Testis (tissue), 3 donors: Measurements from ENCODE around the gene OMA1. TPM values are rescaled to one million over a fixed set of nuclear protein-coding genes. Genes with fewer than 3 reads are reported as not detected.

Experiments
- DNase-seq: peaks from one replicate; pipeline ENCODE4 v3.0.0-alpha.2; 2019
- H3K27ac ChIP-seq, 2 donors: fragments of 200-600 bp; sonication (generic); one replicate each; pipeline ENCODE4 v1.5.1; 2019
- H3K27me3 ChIP-seq: fragments of 200-600 bp; sonication (generic); one replicate; pipeline ENCODE4 v1.5.1; 2019
- H3K36me3 ChIP-seq: fragments of 200-600 bp; sonication (generic); one replicate; pipeline ENCODE4 v1.5.1; 2017; ENCODE audit warnings: low read depth; ENCODE audit errors: missing control alignments
- H3K4me1 ChIP-seq: fragments of 200-600 bp; sonication (generic); one replicate; pipeline ENCODE4 v1.5.1; 2019
- H3K4me3 ChIP-seq, 2 donors: fragments of 200-600 bp; sonication (generic); one replicate each; pipeline ENCODE4 v1.5.1; 2017 to 2019
- H3K9me3 ChIP-seq: fragments of 200-600 bp; sonication (generic); one replicate; pipeline ENCODE4 v1.5.1; 2017
- CTCF ChIP-seq, 3 experiments: fragments of 450-650 bp in 2 of 3; fragments of 200-600 bp in 1 of 3; sonication (generic) in 1 of 3; IDR thresholded peaks; one replicate each; pipeline ENCODE4 v1.5.1; 2016 to 2019; ENCODE audit warnings: antibody characterized with exemption in 3 of 3, mild to moderate bottlenecking in 2 of 3, moderate library complexity in 1 of 3
- POLR2A ChIP-seq: fragments of 450-650 bp; IDR thresholded peaks from one replicate; pipeline ENCODE4 v1.6.1; 2017; ENCODE audit warnings: antibody characterized with exemption, mild to moderate bottlenecking, moderate library complexity
- WGBS, 2 donors: methylation state at CpG; one replicate each; pipeline ENCODE4 v1.1.5; 2018; 5-methylcytosine and 5-hydroxymethylcytosine counted together
- intact Hi-C: fragments of 100-400 bp; cut with DNase I; formaldehyde crosslinking; loops from one replicate; pipeline ENCODE4 v1.15.1; 2023; ENCODE audit warnings: low total_unique reads
- polyA plus RNA-seq: library from polyadenylated mRNA; stranded (reverse); fragments of 350-450 nt; fragmentation: Illumina TruSeq; extraction: RNeasy Lipid Tissue Mini Kit (QIAGEN cat#74804); gene quantifications from one replicate; pipeline ENCODE4 v1.2.3, GENCODE V29; 2014; ENCODE audit warnings: low read depth, low replicate concordance; ENCODE audit not compliant: insufficient read depth
- total RNA-seq, 2 donors: library from RNA; depleted of rRNA; stranded (reverse); fragments of >200 nt; gene quantifications; one replicate each; pipeline ENCODE4 v1.2.3, GENCODE V29; 2016

The OMA1 gene
- total and polyA plus RNA-seq, 3 donors from 2014 or later = 10.9 to 24.7 (median 22.1) TPM

- whole genome bisulfite sequencing, 2 donors = 94% methylated on average over 14 of the region's 14 CpGs
- no peak overlapping the region for H3K4me3 ChIP-seq
- H3K27me3 ChIP-seq = no peaks in the 10 kb centered on the region
- no peaks in the 10 kb centered on the region for H3K9me3 ChIP-seq
- peaks cover 4% of the 10 kb centered on the region for H3K4me1 ChIP-seq
- TF ChIP-seq CTCF (IDR thresholded peaks at IDR 0.05) (no peak), POLR2A (no peak)
- no peak overlapping the region for H3K27ac ChIP-seq
- intact Hi-C loops = no loop called here
- no peak for DNase-seq
- H3K36me3 ChIP-seq = no peaks in the 10 kb centered on the region
These were observed 94.8 kb downstream of the OMA1 start for GRCh38 chr1:58451560-58452191.

DNA sequence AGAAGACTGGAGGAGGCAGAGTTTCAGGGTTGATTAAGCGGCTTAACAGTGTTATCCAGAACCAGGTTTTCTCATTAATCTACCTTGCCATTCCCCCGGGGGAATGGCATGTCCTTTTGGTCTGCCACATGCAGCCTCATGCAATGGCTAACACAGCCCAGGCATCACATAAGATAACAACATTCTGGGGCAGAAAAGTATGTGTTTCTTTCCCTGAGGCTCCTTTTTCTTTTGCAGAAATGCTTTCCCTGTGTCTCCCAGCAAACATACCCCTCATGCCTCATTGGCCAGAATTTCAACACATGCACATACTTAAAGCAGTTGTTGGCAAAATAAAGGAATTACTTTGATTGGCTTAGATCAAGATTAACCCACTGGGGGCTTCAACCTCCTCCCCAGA lies 98.6 kb downstream of the OMA1 start:
- 88 to 90% methylated on average over 2 of the region's 2 CpGs for WGBS, 2 donors
- no peaks in the 10 kb centered on the region for H3K36me3 ChIP-seq
- H3K4me1 ChIP-seq = peaks cover 5% of the 10 kb centered on the region
- intact Hi-C loops = no loop called here
- no peaks in the 10 kb centered on the region for H3K27me3 ChIP-seq
- no peaks in the 10 kb centered on the region for H3K9me3 ChIP-seq
- no peak for TF ChIP-seq POLR2A
- no peak for TF ChIP-seq CTCF (IDR thresholded peaks at IDR 0.05)
- H3K27ac ChIP-seq = no peak overlapping the region
- no peak overlapping the region for H3K4me3 ChIP-seq
- no peak for DNase-seq

DNA sequence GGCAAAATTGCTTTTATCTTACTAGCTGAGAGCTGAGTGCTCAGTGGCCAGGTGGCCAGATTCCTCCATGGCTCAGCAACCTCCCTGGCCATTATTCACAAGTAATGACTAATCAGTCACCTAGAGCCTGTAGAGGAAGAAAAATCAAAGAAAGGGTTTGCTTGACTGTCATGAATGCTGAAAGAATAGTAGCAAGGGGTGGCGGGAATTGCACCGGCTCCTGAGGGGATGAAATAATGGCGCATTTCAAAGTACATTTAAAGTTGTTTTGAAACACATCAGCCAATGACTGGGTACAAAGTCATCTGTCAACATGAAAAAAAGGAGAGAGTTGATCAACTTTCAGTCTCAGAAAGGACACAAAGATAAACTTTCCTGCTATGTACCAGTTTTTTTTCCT lies 99.5 kb downstream of the OMA1 start:
- TF ChIP-seq POLR2A (no peak), CTCF (IDR thresholded peaks at IDR 0.05) (no peak)
- DNase-seq = no peak
- no peaks in the 10 kb centered on the region for H3K36me3 ChIP-seq
- no peak overlapping the region for H3K27ac ChIP-seq
- no peaks in the 10 kb centered on the region for H3K27me3 ChIP-seq
- WGBS, 2 donors = 64 to 66% methylated on average over 3 of the region's 3 CpGs
- H3K9me3 ChIP-seq = no peaks in the 10 kb centered on the region
- H3K4me3 ChIP-seq = no peak overlapping the region
- intact Hi-C loops = no loop called here
- H3K4me1 ChIP-seq = peaks cover 5% of the 10 kb centered on the region

DNA sequence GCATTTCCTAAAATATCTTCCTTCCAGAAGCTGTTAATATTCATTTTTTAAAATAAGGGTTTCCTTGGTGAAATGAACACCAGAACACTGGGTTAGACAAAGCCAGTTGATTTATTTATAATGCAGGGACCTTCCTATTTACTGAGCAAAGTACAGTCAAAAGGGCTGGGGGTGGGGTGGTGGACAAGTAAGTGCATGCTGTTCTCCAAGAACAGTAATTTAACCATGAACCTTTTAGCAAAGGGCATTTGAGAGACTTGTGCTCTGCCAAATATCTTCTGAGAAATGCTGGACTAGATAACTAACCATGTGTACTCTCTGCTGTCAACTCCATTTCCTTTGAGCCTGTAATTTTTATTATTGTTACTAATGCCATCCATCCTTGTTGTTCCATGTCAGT lies 100.2 kb downstream of the OMA1 start:
- H3K27me3 ChIP-seq = no peaks in the 10 kb centered on the region
- intact Hi-C loops = no loop called here
- TF ChIP-seq CTCF (IDR thresholded peaks at IDR 0.05) = no peak
- TF ChIP-seq POLR2A = no peak

More for the DNA sequence above, 100.2 kb downstream of the OMA1 start:
- no peak overlapping the region for H3K27ac ChIP-seq
- H3K4me3 ChIP-seq = no peak overlapping the region
- H3K4me1 ChIP-seq = peaks cover 5% of the 10 kb centered on the region
- peak; percentile 73 for DNase-seq
- H3K36me3 ChIP-seq = no peaks in the 10 kb centered on the region
- no peaks in the 10 kb centered on the region for H3K9me3 ChIP-seq
